Breast epithelium (tissue), 3 donors: ENCODE measurements around the gene MYO15A.

Source experiments
- CTCF ChIP-seq, 3 donors: fragments of 450-650 bp; IDR thresholded peaks; one replicate each; pipeline ENCODE4 v1.5.1; 2016 to 2017; ENCODE audit warnings: antibody characterized with exemption in 3 of 3, mild to moderate bottlenecking in 3 of 3, moderate library complexity in 3 of 3
- POLR2A ChIP-seq: fragments of 450-650 bp; IDR thresholded peaks from one replicate; pipeline ENCODE4 v1.6.1; 2016; ENCODE audit warnings: antibody characterized with exemption, mild to moderate bottlenecking, moderate library complexity

GRCh38 chr17:18106211-18106610 is 2.3 kb upstream of the MYO15A start:
- no peak for TF ChIP-seq POLR2A
- TF ChIP-seq CTCF (IDR thresholded peaks at IDR 0.05): no peak
